Measurements from ENCODE around the gene NCAPD2. TPM values are rescaled to one million over a fixed set of nuclear protein-coding genes. Genes with fewer than 3 reads are reported as not detected.

The NCAPD2 gene
- total RNA-seq, 2 donors from 2014 or later: 35.9 to 94.1 TPM

DNA sequence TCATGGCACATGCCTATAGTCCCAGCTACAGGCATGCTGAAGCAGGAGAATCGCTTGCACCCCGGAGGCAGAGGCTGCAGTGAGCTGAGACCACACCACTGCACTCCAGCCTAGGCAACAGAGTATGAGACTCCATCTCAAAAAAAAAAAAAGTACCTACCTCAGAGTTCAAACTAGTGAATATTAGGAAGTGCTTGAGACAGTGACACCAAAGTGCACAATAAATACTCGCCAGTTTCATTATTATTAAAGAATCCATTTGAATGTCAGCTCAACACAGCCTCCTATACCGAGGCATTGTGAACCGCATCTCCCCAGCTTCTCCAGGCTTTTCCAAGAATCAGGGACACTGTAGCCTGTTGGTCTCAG is 45.4 kb downstream of the NCAPD2 start:
- Histone ChIP-seq H3K4me3 (no peak overlapping the region), H3K9me3 (no peaks in the 10 kb centered on the region), H3K27ac (peak overlapping the region; percentile 73), H3K27me3 (no peaks in the 10 kb centered on the region), H3K36me3 (peaks cover 15% of the 10 kb centered on the region), H3K9ac (ENCODE audit: low read depth in 2 of 2, low read length in 2 of 2) (peak overlapping the region; percentile 17 to 52), H3K4me1 (peaks cover 40% of the 10 kb centered on the region)
- TF ChIP-seq, protein P1, sequence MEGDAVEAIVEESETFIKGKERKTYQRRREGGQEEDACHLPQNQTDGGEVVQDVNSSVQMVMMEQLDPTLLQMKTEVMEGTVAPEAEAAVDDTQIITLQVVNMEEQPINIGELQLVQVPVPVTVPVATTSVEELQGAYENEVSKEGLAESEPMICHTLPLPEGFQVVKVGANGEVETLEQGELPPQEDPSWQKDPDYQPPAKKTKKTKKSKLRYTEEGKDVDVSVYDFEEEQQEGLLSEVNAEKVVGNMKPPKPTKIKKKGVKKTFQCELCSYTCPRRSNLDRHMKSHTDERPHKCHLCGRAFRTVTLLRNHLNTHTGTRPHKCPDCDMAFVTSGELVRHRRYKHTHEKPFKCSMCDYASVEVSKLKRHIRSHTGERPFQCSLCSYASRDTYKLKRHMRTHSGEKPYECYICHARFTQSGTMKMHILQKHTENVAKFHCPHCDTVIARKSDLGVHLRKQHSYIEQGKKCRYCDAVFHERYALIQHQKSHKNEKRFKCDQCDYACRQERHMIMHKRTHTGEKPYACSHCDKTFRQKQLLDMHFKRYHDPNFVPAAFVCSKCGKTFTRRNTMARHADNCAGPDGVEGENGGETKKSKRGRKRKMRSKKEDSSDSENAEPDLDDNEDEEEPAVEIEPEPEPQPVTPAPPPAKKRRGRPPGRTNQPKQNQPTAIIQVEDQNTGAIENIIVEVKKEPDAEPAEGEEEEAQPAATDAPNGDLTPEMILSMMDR (IDR thresholded peaks at IDR 0.05): no peak
- intact Hi-C loops (cut with DNase I): loop anchor here (5.0 kb wide), 1 partner anchor 117 kb away; no protein-coding TSS in a partner anchor
- no peak for DNase-seq

DNA sequence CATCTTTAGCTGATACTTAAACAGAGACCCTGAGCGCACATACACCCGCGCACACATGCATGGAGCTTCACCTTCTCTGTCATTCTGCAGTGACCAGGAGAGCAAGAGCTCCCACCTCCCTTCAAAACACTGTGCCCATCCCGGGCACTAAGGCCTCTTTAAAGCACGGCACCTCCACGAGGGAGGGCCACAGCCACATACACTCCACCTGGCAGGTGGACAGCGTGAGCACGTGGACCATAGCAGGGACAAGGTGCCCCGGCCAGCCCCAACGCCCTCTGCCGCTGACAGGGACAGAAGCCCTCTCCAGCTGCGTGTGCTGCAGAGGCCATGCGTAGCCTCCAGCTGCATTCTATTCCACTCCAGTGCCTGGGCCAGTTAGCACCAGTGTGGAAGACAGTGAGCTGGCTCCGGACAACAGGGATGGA is 45.8 kb downstream of the NCAPD2 start:
- Histone ChIP-seq H3K27ac (peak overlapping the region; percentile 73), H3K4me1 (peaks cover 40% of the 10 kb centered on the region), H3K9ac (ENCODE audit: low read depth in 2 of 2, low read length in 2 of 2) (peak overlapping the region; percentile 17 to 52), H3K36me3 (peaks cover 15% of the 10 kb centered on the region), H3K27me3 (no peaks in the 10 kb centered on the region), H3K9me3 (no peaks in the 10 kb centered on the region), H3K4me3 (no peak overlapping the region)
- intact Hi-C loops (cut with DNase I): loop anchor here (5.0 kb wide), 1 partner anchor 117 kb away; no protein-coding TSS in a partner anchor
- DNase-seq: peak; percentile 56
- TF ChIP-seq, protein P1 (IDR thresholded peaks at IDR 0.05): no peak

DNA sequence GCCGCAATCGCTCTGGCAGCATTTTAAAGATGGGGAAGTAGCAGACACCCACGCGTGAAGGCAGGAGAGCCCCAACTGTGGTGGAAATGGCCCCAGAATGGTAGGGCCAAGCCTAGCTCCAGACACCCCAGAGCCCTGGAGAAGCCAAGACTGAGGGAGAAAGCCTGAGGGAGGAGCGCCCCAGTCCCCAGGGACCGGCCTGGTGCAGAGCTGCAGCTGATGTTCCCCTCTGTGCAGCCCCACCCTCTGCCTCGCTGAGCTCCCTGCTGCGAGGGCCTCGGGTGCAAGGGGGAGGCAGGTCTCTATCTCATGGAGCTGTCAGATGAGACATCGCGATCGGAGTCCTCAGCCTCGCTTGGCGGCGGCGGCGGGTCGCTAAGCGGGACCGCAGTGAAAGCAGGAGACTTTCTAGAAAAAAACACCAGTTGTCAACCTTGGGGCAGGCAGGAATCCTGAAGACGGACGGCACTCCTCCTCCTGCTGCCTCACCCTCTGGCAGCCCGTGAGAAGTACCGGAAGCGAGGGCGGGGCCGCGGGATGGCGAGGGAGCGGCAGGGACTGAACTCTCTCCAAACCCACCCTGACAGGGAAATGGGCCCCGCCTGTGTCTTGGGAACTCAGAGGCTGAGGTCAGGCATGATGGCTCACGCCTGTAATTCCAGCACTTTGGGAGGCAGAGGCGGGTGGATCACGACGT is 46.4 kb downstream of the NCAPD2 start:
- peaks cover 40% of the 10 kb centered on the region for H3K4me1 ChIP-seq
- TF ChIP-seq, protein P1 (IDR thresholded peaks at IDR 0.05): no peak
- H3K27ac ChIP-seq: peak overlapping the region; percentile 73
- peak overlapping the region; percentile 17 to 52 for H3K9ac ChIP-seq (ENCODE audit: low read depth in 2 of 2, low read length in 2 of 2)
- no peaks in the 10 kb centered on the region for H3K9me3 ChIP-seq
- no peak overlapping the region for H3K4me3 ChIP-seq
- intact Hi-C loops (cut with DNase I): no loop called here
- H3K36me3 ChIP-seq: peaks cover 15% of the 10 kb centered on the region
- H3K27me3 ChIP-seq: no peaks in the 10 kb centered on the region
- peak; percentile 99 for DNase-seq

DNA sequence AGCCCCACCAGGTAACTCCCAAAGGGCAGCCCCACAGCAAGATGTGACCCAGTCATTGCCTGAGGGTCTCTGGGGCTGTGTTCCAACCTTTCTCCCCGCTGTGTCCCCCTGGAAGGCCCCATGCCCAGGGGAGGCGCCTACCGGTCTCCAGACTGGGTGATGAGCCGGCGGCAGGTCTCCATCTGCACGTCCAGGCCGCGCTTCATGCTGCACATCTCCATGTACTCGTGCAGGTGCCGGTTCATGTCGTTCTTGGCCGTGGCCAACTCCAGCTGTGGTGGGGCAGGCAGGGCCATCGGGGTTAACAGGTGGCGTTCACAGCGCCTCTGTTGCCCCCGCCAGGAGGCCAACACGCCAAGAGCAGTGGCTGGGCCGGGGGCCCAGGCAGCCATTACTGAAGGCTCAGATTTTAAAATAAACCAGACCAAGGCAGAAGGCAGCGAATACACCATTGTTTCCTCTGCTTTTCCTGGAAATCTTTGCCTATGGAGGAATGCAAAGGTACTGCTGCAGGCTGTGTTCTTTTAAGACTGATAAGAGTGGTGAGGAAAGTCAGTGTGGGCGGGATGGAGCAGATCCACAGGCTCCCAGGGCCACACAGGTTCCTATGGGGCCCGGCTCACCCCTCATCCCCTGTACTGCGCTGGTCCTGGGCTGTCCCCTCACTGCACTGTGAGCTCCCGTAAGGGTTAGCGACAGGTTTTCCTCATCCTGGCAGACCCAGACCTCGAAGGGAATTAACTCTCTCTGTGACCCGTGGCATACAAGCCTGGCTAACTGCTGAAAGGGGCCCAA is 47.7 kb downstream of the NCAPD2 start:
- Histone ChIP-seq H3K27me3 (no peaks in the 10 kb centered on the region), H3K27ac (peak overlapping the region; percentile 73), H3K4me3 (no peak overlapping the region), H3K4me1 (peaks cover 33% of the 10 kb centered on the region), H3K36me3 (peaks cover 15% of the 10 kb centered on the region), H3K9ac (ENCODE audit: low read depth in 2 of 2, low read length in 2 of 2) (peak overlapping the region; percentile 12 to 89), H3K9me3 (no peaks in the 10 kb centered on the region)
- intact Hi-C loops (cut with DNase I): no loop called here
- no peak for DNase-seq
- TF ChIP-seq, protein P1 (IDR thresholded peaks at IDR 0.05): no peak

DNA sequence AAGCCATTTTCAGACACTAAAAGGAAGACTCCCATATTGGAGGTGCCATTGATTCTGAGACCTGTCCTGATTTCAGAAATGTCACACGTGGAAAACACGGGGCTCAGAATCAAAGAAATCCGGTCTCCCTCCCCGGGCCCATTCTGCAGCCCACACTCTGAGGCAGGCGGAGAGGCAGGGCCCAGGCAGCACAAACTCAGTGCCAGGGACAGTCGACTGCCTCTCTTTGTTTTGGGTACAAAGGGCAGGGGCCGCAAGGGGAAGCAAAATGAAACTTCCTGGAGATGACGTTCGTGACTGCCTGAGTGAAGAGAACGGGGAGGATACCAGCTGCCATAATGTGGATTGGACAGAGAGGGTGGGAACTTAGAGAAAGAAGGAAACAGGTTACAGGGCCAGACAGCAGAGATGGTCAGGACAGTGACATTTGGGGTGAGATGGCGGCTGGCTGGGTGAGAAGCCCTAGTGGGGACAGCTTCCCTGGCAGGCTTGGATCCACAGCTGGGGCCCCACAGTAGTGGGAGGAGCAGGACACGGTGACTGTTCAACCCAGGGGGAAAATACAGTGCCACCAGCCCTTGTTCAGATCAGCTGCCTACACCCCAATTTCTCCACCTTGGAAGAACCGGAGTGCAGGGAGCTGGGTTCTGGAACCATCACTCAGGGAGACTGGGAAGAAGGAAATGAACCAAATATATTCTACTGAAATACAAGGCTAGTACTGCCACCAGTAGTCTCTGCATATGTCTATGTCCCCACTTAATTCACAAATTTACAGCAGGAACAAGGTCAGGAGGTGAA is 48.5 kb downstream of the NCAPD2 start:
- H3K27me3 ChIP-seq: no peaks in the 10 kb centered on the region
- DNase-seq: peak; percentile 90
- peak overlapping the region; percentile 73 for H3K27ac ChIP-seq
- peaks cover 11% of the 10 kb centered on the region for H3K36me3 ChIP-seq
- intact Hi-C loops (cut with DNase I): no loop called here
- H3K4me1 ChIP-seq: peaks cover 28% of the 10 kb centered on the region
- no peaks in the 10 kb centered on the region for H3K9me3 ChIP-seq
- TF ChIP-seq, protein P1 (IDR thresholded peaks at IDR 0.05): no peak
- no peak overlapping the region for H3K4me3 ChIP-seq
- H3K9ac ChIP-seq (ENCODE audit: low read depth in 2 of 2, low read length in 2 of 2): peak overlapping the region in 1 of 2 donors; percentile 89
